B cell (primary cell): ENCODE results near the gene IL25. TPM values are rescaled to one million over a fixed set of nuclear protein-coding genes. Genes with fewer than 3 reads are reported as not detected.
"Not testable (repeated sequence)": the region's sequence is repeated elsewhere in the genome, so short reads cannot be mapped to it uniquely, and the experiment has no call there.

Experiments used
- ATAC-seq: fragments of 200-7000 bp; cut with Tn5 transposase; one replicate; pipeline ENCODE4 v1.10.0; 2021; ENCODE audit warnings: low read depth, mild to moderate bottlenecking, moderate number of reproducible peaks, moderate library complexity
- CTCF ChIA-PET: fragments of 350-600 bp; sonication (Branson Sonifier 250); formaldehyde crosslinking; loops from one replicate; lab custom pipeline; 2021; ENCODE audit warnings: antibody characterized with exemption, inconsistent platforms; lab: Charles Lee
- POLR2A ChIA-PET: fragments of 350-600 bp; sonication (Branson Sonifier 250); formaldehyde crosslinking; loops from one replicate; lab custom pipeline; 2021; ENCODE audit warnings: antibody characterized with exemption; lab: Charles Lee
- DNase-seq: peaks from one replicate; pipeline ENCODE4 v3.0.0; 2013
- H2AFZ ChIP-seq: 2 replicates; pipeline ENCODE4 v1.6.1; 2012; ENCODE audit warnings: mild to moderate bottlenecking, low read depth, low read length; ENCODE audit not compliant: insufficient read depth, poor library complexity, severe bottlenecking
- H3K27ac ChIP-seq, 2 donors: 1 replicate in 1 of 2; 2 replicates in 1 of 2; pipeline ENCODE4 v1.5.1; 2012 to 2013; ENCODE audit warnings: low read length in 2 of 2, mild to moderate bottlenecking in 2 of 2, moderate library complexity in 1 of 2
- H3K27me3 ChIP-seq, 4 experiments: fragments of 200-600 bp in 1 of 4; sonication (generic) in 1 of 4; replicated peaks in 1 of 4; 1 replicate in 2 of 4; 2 replicates in 2 of 4; pipeline versions ENCODE4 v1.6.1 to v1.7.0; 2013 to 2016; ENCODE audit warnings: low read length in 3 of 4, mild to moderate bottlenecking in 2 of 4, mixed read lengths in 1 of 4, moderate library complexity in 1 of 4; ENCODE audit not compliant: insufficient read depth in 4 of 4, control insufficient read depth in 3 of 4; ENCODE audit errors: control extremely low read depth in 1 of 4
- H3K36me3 ChIP-seq, 2 experiments: replicated peaks in 1 of 2; 1 replicate in 1 of 2; 2 replicates in 1 of 2; pipeline versions ENCODE4 v1.6.1 to v1.7.1; 2013; ENCODE audit warnings: low read length in 1 of 2; ENCODE audit not compliant: insufficient read depth in 2 of 2, control insufficient read depth in 1 of 2; ENCODE audit errors: control extremely low read depth in 1 of 2, extremely low read depth in 1 of 2
- H3K4me1 ChIP-seq, 2 donors: fragments of 200-600 bp in 1 of 2; sonication (generic) in 1 of 2; 1 replicate in 1 of 2; 2 replicates in 1 of 2; pipeline versions ENCODE4 v1.5.1 to v1.6.1; 2013 to 2017; ENCODE audit warnings: low read length in 2 of 2; ENCODE audit not compliant: control insufficient read depth in 2 of 2, insufficient read depth in 2 of 2
- H3K4me2 ChIP-seq: replicated peaks from 2 replicates; pipeline ENCODE3; 2012; ENCODE audit warnings: mild to moderate bottlenecking, low read depth, low read length; ENCODE audit not compliant: poor library complexity, severe bottlenecking
- H3K4me3 ChIP-seq, 5 experiments: fragments of 200-600 bp in 1 of 5; sonication (generic) in 1 of 5; 1 replicate in 3 of 5; 2 replicates in 2 of 5; pipeline versions ENCODE4 v1.5.1 to v1.7.0; 2011 to 2016; ENCODE audit warnings: low read length in 4 of 5, mild to moderate bottlenecking in 4 of 5, low read depth in 2 of 5, control low read depth in 1 of 5, moderate library complexity in 1 of 5; ENCODE audit not compliant: insufficient read depth in 1 of 5; ENCODE audit errors: control extremely low read depth in 1 of 5, extremely low read depth in 1 of 5
- H3K79me2 ChIP-seq: fragments of 200-600 bp; sonication (generic); one replicate; pipeline ENCODE4 v1.6.0; 2016; ENCODE audit warnings: low read length; ENCODE audit not compliant: control insufficient read depth, insufficient read depth
- H3K9ac ChIP-seq: fragments of 200-600 bp; sonication (generic); 2 replicates; pipeline ENCODE4 v1.6.1; 2017; ENCODE audit warnings: mild to moderate bottlenecking, low read length, moderate library complexity
- H3K9me3 ChIP-seq, 3 donors: one replicate each; pipeline versions ENCODE4 v1.6.1 to v1.7.1; 2013; ENCODE audit warnings: low read length in 2 of 3; ENCODE audit not compliant: control insufficient read depth in 2 of 3, insufficient read depth in 1 of 3; ENCODE audit errors: control extremely low read depth in 1 of 3
- H4K20me1 ChIP-seq: 2 replicates; pipeline ENCODE4 v1.6.0; 2012; ENCODE audit warnings: mild to moderate bottlenecking, low read length; ENCODE audit not compliant: insufficient read depth, control insufficient read depth, poor library complexity, severe bottlenecking
- H3K27ac Mint-ChIP-seq: one replicate; pipeline ENCODE4 v1.8.0; 2021; ENCODE audit warnings: mixed read lengths
- H3K27me3 Mint-ChIP-seq: one replicate; pipeline ENCODE4 v1.8.0; 2021; ENCODE audit warnings: mixed read lengths
- H3K4me1 Mint-ChIP-seq: one replicate; pipeline ENCODE4 v1.8.0; 2021; ENCODE audit warnings: mixed read lengths
- H3K4me3 Mint-ChIP-seq: one replicate; pipeline ENCODE4 v1.8.0; 2021; ENCODE audit warnings: mixed read lengths
- H3K9me3 Mint-ChIP-seq: one replicate; pipeline ENCODE4 v1.8.0; 2022; ENCODE audit warnings: mixed read lengths; ENCODE audit not compliant: insufficient read depth
- EZH2 ChIP-seq: IDR thresholded peaks from 2 replicates; pipeline ENCODE4 v1.6.1; 2012; ENCODE audit warnings: borderline replicate concordance, low read depth, mild to moderate bottlenecking, moderate library complexity, low read length; ENCODE audit not compliant: insufficient read depth, poor library complexity, severe bottlenecking
- whole genome bisulfite sequencing: methylation state at CpG from one replicate; pipeline ENCODE4 v1.1.5; 2013; ENCODE audit warnings: missing lambda C conversion rate; ENCODE audit not compliant: insufficient coverage; 5-methylcytosine and 5-hydroxymethylcytosine counted together
- intact Hi-C: fragments of 100-400 bp; cut with micrococcal nuclease; formaldehyde crosslinking; loops from one replicate; pipeline ENCODE4 v1.10.0; 2022
- polyA plus RNA-seq: library from polyadenylated mRNA; depleted of rRNA; stranded (reverse); fragments of >200 nt; gene quantifications from 2 replicates; pipeline ENCODE4 v1.2.3, GENCODE V29; 2012
- total RNA-seq, 2 donors: library from RNA; stranded (reverse); fragments of 120-200 nt in 1 of 2; gene quantifications; 1 replicate in 1 of 2; 2 replicates in 1 of 2; pipeline versions ENCODE4 v1.2.3 to v1.2.4, GENCODE V29; 2013 to 2022
- TF ChIP-seq, protein P1 (sequence below): fragments of 200-600 bp; IDR thresholded peaks from one replicate; pipeline ENCODE4 v1.8.0; 2022; ENCODE audit warnings: antibody characterized with exemption, mild to moderate bottlenecking

The IL25 gene
- total and polyA plus RNA-seq, 2 donors (not counting 1 experiment from before 2014, with no cell fraction given): not detected

DNA sequence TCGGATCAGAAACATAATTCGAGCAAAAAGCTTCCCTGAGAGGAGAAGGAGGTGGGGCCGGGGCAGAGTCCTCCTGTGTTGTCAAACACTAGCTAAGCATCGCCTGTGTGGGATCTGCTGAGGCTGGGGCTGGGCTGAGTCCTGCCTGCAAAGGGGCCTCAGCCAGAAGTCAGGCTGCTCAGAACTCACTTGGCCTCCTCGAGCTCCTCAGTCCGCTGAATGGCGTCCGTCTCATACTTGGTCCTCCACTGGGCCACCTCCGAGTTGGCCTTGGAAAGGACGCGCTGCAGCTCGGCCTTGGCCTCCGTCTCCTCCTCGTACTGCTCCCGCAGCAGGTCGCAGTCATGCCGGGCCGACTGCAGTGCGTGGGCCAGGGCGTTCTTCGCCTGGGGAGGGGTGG, 45.4 kb downstream of the IL25 start:
- Histone ChIP-seq H3K27ac (no peak overlapping the region), H3K27me3 (peaks cover 0 to 2% (median 0%) of the 10 kb centered on the region in 4 experiments), H3K9ac (no peak overlapping the region), H3K4me2 (no peak overlapping the region), H3K79me2 (no peaks in the 10 kb centered on the region), H3K4me1 (no peaks in the 10 kb centered on the region), H2AFZ (no peak overlapping the region), H3K4me3 (no peak overlapping the region), H3K36me3 (no peaks in the 10 kb centered on the region), H3K9me3 (no peaks in the 10 kb centered on the region), H4K20me1 (no peaks in the 10 kb centered on the region)
- no peaks in the 10 kb centered on the region for H3K9me3 Mint-ChIP-seq
- H3K4me1 Mint-ChIP-seq: no peaks in the 10 kb centered on the region
- peaks cover 37% of the 10 kb centered on the region for H3K27me3 Mint-ChIP-seq
- 93% methylated on average over 18 of the region's 21 CpGs for WGBS
- ATAC-seq (no peak), DNase-seq (no peak)
- ChIA-PET POLR2A (no interaction called here), CTCF (no interaction called here)
- intact Hi-C loops: no loop called here
- no peak overlapping the region for H3K4me3 Mint-ChIP-seq
- TF ChIP-seq, protein P1, sequence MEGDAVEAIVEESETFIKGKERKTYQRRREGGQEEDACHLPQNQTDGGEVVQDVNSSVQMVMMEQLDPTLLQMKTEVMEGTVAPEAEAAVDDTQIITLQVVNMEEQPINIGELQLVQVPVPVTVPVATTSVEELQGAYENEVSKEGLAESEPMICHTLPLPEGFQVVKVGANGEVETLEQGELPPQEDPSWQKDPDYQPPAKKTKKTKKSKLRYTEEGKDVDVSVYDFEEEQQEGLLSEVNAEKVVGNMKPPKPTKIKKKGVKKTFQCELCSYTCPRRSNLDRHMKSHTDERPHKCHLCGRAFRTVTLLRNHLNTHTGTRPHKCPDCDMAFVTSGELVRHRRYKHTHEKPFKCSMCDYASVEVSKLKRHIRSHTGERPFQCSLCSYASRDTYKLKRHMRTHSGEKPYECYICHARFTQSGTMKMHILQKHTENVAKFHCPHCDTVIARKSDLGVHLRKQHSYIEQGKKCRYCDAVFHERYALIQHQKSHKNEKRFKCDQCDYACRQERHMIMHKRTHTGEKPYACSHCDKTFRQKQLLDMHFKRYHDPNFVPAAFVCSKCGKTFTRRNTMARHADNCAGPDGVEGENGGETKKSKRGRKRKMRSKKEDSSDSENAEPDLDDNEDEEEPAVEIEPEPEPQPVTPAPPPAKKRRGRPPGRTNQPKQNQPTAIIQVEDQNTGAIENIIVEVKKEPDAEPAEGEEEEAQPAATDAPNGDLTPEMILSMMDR: no peak
- TF ChIP-seq EZH2: no peak
- no peak overlapping the region for H3K27ac Mint-ChIP-seq

DNA sequence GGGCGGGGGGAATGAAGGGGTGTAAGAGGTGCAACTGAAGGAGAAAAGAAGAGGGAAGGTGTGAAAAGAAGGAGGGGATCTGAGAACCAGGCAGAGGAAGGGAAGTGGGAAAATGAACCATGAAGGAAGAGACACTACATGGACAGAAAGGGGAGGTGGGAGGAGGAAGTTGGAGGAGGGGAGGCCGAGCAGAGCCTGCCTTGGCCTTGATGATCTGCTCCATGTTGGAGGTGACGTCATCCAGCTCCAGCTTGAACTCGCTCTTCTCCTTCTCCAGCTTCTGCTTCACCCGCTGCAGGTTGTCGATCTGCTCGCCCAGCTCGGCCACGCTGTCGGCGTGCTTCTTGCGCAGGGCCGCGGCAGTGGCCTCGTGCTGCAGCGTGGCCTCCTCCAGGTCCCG, 47.0 kb downstream of the IL25 start:
- H3K79me2 ChIP-seq, H3K4me3 ChIP-seq, intact Hi-C loops, POLR2A ChIA-PET, DNase-seq, H3K36me3 ChIP-seq, H3K4me1 ChIP-seq, H3K9me3 ChIP-seq, H3K27me3 ChIP-seq, CTCF ChIA-PET, H3K4me1 Mint-ChIP-seq, H3K4me3 Mint-ChIP-seq, H4K20me1 ChIP-seq, ATAC-seq, H3K4me2 ChIP-seq, H3K9ac ChIP-seq, H3K27ac Mint-ChIP-seq, H3K9me3 Mint-ChIP-seq, H2AFZ ChIP-seq, H3K27ac ChIP-seq: not testable (repeated sequence)
- peaks cover 29% of the 10 kb centered on the region for H3K27me3 Mint-ChIP-seq
- WGBS: 73% methylated on average over 1 of the region's 17 CpGs
